Fibroblast of lung (primary cell): ENCODE results near the gene ZSCAN32. TPM values are rescaled to one million over a fixed set of nuclear protein-coding genes. Genes with fewer than 3 reads are reported as not detected.

Source experiments
- DNase-seq, 2 donors: peaks; one replicate each; pipeline versions ENCODE4 v3.0.0 to v3.0.0-alpha.2; 2010; ENCODE audit warnings: low read depth in 2 of 2
- H2AFZ ChIP-seq: 2 replicates; pipeline ENCODE4 v1.5.1; 2012; ENCODE audit warnings: low read length, control low read depth, inconsistent platforms
- H3K27ac ChIP-seq: 2 replicates; pipeline ENCODE4 v1.5.1; 2011; ENCODE audit warnings: low read length, control low read depth; ENCODE audit not compliant: insufficient read depth
- H3K27me3 ChIP-seq: 2 replicates; pipeline ENCODE4 v1.5.1; 2011; ENCODE audit warnings: mild to moderate bottlenecking, low read length; ENCODE audit not compliant: control insufficient read depth, insufficient read depth
- H3K36me3 ChIP-seq: 2 replicates; pipeline ENCODE4 v1.5.1; 2011; ENCODE audit warnings: low read length; ENCODE audit not compliant: control insufficient read depth, insufficient read depth
- H3K4me1 ChIP-seq: 2 replicates; pipeline ENCODE4 v1.5.1; 2011; ENCODE audit warnings: low read length; ENCODE audit not compliant: control insufficient read depth, insufficient read depth; ENCODE audit errors: extremely low read depth
- H3K4me2 ChIP-seq: 2 replicates; pipeline ENCODE4 v1.5.1; 2011; ENCODE audit warnings: low read length, control low read depth; ENCODE audit not compliant: insufficient read depth; ENCODE audit errors: extremely low read depth
- H3K4me3 ChIP-seq, 4 experiments: fragments of 200-600 bp in 1 of 4; sonication (generic) in 1 of 4; replicated peaks in 1 of 4; 2 replicates each; pipeline ENCODE4 v1.5.1; 2011 to 2016; ENCODE audit warnings: low read length in 4 of 4, low read depth in 3 of 4, mild to moderate bottlenecking in 3 of 4, control low read depth in 2 of 4, inconsistent platforms in 1 of 4, mixed read lengths in 1 of 4; ENCODE audit not compliant: insufficient read depth in 1 of 4; ENCODE audit errors: control extremely low read depth in 1 of 4
- H3K79me2 ChIP-seq: 2 replicates; pipeline ENCODE4 v1.5.1; 2012; ENCODE audit warnings: mild to moderate bottlenecking, low read length, inconsistent platforms; ENCODE audit not compliant: control insufficient read depth, insufficient read depth
- H3K9ac ChIP-seq: 2 replicates; pipeline ENCODE4 v1.5.1; 2011; ENCODE audit warnings: mild to moderate bottlenecking, low read length, control low read depth; ENCODE audit not compliant: insufficient read depth
- H3K9me3 ChIP-seq: 2 replicates; pipeline ENCODE4 v1.5.1; 2012; ENCODE audit warnings: low read depth, low read length; ENCODE audit not compliant: control insufficient read depth, insufficient read depth
- H4K20me1 ChIP-seq: 2 replicates; pipeline ENCODE4 v1.5.1; 2011; ENCODE audit warnings: low read length; ENCODE audit not compliant: control insufficient read depth, insufficient read depth; ENCODE audit errors: extremely low read depth
- CTCF ChIP-seq, 2 donors: IDR thresholded peaks in 1 of 2; conservative IDR thresholded peaks in 1 of 2; 1 replicate in 1 of 2; 2 replicates in 1 of 2; pipeline ENCODE4 v1.5.1; 2011 to 2012; ENCODE audit warnings: low read length in 2 of 2, control low read depth in 1 of 2, inconsistent platforms in 1 of 2, low read depth in 1 of 2, mild to moderate bottlenecking in 1 of 2
- EZH2 ChIP-seq: IDR thresholded peaks from 2 replicates; pipeline ENCODE4 v1.5.1; 2012; ENCODE audit warnings: low read length, control low read depth, mild to moderate bottlenecking; ENCODE audit errors: missing control alignments
- polyA plus RNA-seq, 2 donors: library from polyadenylated mRNA; depleted of rRNA in 1 of 2; stranded (reverse) in 1 of 2; unstranded in 1 of 2; fragments of >200 nt; gene quantifications; 2 replicates each; pipeline ENCODE4 v1.2.1, GENCODE V29; 2011 to 2012; ENCODE audit warnings: missing spikeins in 1 of 2
- total RNA-seq: library from RNA; depleted of rRNA; stranded (reverse); fragments of >200 nt; gene quantifications from 2 replicates; pipeline ENCODE4 v1.2.1, GENCODE V29; 2014

The ZSCAN32 gene
- total and polyA plus RNA-seq, 2 donors (not counting 1 experiment from before 2014, with no cell fraction given), result 13.7 to 14.1 TPM

GRCh38 chr16:3356118-3356517, 44.7 kb downstream of the ZSCAN32 start:
- Histone ChIP-seq H3K27ac (no peak overlapping the region), H3K36me3 (no peaks in the 10 kb centered on the region), H3K4me2 (no peak overlapping the region), H3K4me1 (no peaks in the 10 kb centered on the region), H3K79me2 (no peaks in the 10 kb centered on the region), H3K27me3 (no peaks in the 10 kb centered on the region), H3K9me3 (no peaks in the 10 kb centered on the region), H3K4me3 (no peak overlapping the region), H4K20me1 (no peaks in the 10 kb centered on the region), H2AFZ (no peak overlapping the region), H3K9ac (no peak overlapping the region)
- DNase-seq, result no peak
- no peak for TF ChIP-seq EZH2
- TF ChIP-seq CTCF (conservative IDR thresholded peaks at IDR 0.05 in 1 of 2, IDR thresholded peaks at IDR 0.05 in 1 of 2; ENCODE audit: low read depth in 1 of 2, low read length in 2 of 2), result no peak

GRCh38 chr16:3355589-3355988, 45.2 kb downstream of the ZSCAN32 start, which contains the start of gene OR2C1:
Gene OR2C1, plus strand, starts transcription at chr16:3355889. Its CDS starts 52 bp downstream, at chr16:3355941.
- TF ChIP-seq EZH2 (no peak), CTCF (conservative IDR thresholded peaks at IDR 0.05 in 1 of 2, IDR thresholded peaks at IDR 0.05 in 1 of 2; ENCODE audit: low read depth in 1 of 2, low read length in 2 of 2) (no peak)
- no peak within 1 kb of the TSS for H3K9ac ChIP-seq

GRCh38 chr16:3349175-3349574, 51.6 kb downstream of the ZSCAN32 start:
- Histone ChIP-seq H2AFZ (no peak overlapping the region), H3K4me3 (no peak overlapping the region), H3K79me2 (no peaks in the 10 kb centered on the region), H3K9me3 (no peaks in the 10 kb centered on the region), H3K9ac (no peak overlapping the region), H3K27ac (no peak overlapping the region), H3K36me3 (no peaks in the 10 kb centered on the region), H3K27me3 (no peaks in the 10 kb centered on the region), H4K20me1 (no peaks in the 10 kb centered on the region), H3K4me1 (no peaks in the 10 kb centered on the region), H3K4me2 (no peak overlapping the region)
- no peak for TF ChIP-seq EZH2
- no peak for TF ChIP-seq CTCF (conservative IDR thresholded peaks at IDR 0.05 in 1 of 2, IDR thresholded peaks at IDR 0.05 in 1 of 2; ENCODE audit: low read depth in 1 of 2, low read length in 2 of 2)
- no peak for DNase-seq

More at GRCh38 chr16:3355589-3355988, 45.2 kb downstream of the ZSCAN32 start, which contains the start of gene OR2C1:
- Histone ChIP-seq H2AFZ (no peak within 1 kb of the TSS), H3K9me3 (no peaks in the 10 kb centered on the region), H3K36me3 (no peaks in the 10 kb centered on the region), H3K27ac (no peak within 1 kb of the TSS), H3K27me3 (no peaks in the 10 kb centered on the region), H3K4me2 (no peak within 1 kb of the TSS), H4K20me1 (no peaks in the 10 kb centered on the region), H3K4me3 (no peak within 1 kb of the TSS), H3K4me1 (no peaks in the 10 kb centered on the region), H3K79me2 (no peaks in the 10 kb centered on the region)
- DNase-seq, result no peak
